HUES48 (cell line): ENCODE results near the gene TTC19.

Experiments
- H3K27ac ChIP-seq: one replicate; pipeline ENCODE4 v1.7.0; 2013; ENCODE audit warnings: low read depth, low read length, inconsistent platforms
- H3K27me3 ChIP-seq: 2 replicates; pipeline ENCODE4 v1.6.1; 2013; ENCODE audit warnings: mild to moderate bottlenecking, low read length; ENCODE audit not compliant: control insufficient read depth, insufficient read depth
- H3K36me3 ChIP-seq: 2 replicates; pipeline ENCODE4 v1.6.1; 2013; ENCODE audit warnings: low read length; ENCODE audit not compliant: control insufficient read depth, insufficient read depth
- H3K4me1 ChIP-seq: 2 replicates; pipeline ENCODE4 v1.6.1; 2013; ENCODE audit warnings: mild to moderate bottlenecking, low read length; ENCODE audit not compliant: control insufficient read depth, insufficient read depth
- H3K4me3 ChIP-seq: 2 replicates; pipeline ENCODE4 v1.5.1; 2013; ENCODE audit warnings: mild to moderate bottlenecking, low read depth, low read length
- H3K9ac ChIP-seq: 2 replicates; pipeline ENCODE4 v1.6.1; 2013; ENCODE audit warnings: mild to moderate bottlenecking, low read depth, low read length, moderate library complexity
- H3K9me3 ChIP-seq: 2 replicates; pipeline ENCODE4 v1.6.1; 2013; ENCODE audit warnings: low read length; ENCODE audit not compliant: control insufficient read depth, insufficient read depth

Gene TTC19

DNA sequence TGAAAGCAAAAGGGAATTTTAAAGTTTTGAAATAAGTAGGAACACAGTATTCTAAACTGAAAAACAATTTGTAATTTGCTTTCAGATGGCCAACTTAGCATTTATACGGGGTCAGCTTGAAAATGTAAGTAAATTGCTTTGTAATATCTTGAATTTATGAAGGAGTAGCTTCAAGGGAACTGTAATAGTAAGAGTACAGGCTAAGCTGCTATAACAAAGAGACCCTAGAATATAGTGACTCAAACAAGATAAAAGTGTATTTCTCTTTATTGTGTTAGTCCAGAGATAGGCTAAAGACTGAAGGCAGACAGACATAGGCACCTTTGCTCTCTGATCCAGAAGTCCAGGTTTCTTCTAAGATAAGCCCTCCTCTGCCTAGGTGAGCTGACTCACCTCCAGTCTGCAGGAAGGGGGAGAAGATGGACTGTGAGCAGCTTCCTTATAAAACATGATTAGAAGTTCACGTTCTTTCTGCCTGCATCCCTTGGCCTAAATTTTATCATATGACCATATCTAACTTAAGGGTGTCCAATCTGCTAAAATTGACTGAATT, 3.2 kb downstream of the TTC19 start:
- no peak overlapping the region for H3K27ac ChIP-seq
- peaks cover 68% of the 10 kb centered on the region for H3K36me3 ChIP-seq
- no peak overlapping the region for H3K4me3 ChIP-seq
- 0 out of 2 replicates have a peak, but pooled peaks cover 3% of the 10 kb centered on the region for H3K9me3 ChIP-seq
- no peak overlapping the region for H3K9ac ChIP-seq
- H3K27me3 ChIP-seq = no peaks in the 10 kb centered on the region
- peaks cover 8% of the 10 kb centered on the region for H3K4me1 ChIP-seq

DNA sequence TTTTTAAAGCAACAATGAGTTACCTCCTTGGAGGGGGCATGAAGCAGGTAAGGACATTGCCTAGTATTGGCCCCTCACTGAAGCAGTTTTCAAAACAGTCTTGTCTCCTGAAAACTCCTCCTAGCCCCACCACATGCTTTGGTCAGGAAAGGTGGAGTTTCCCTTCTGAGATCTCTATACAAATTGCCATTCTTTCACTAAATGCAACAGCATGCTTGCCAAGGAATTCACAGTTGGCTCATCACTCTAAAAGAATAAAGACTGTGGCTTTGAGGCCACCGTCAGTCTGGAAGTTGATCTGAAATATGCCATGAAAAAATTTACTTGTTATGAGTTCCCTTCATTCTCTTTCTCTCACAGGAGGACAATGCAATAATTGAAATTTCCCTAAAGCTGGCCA, 4.2 kb downstream of the TTC19 start:
- H3K9me3 ChIP-seq = 0 out of 2 replicates have a peak, but pooled peaks cover 3% of the 10 kb centered on the region
- H3K27ac ChIP-seq = no peak overlapping the region
- peaks cover 8% of the 10 kb centered on the region for H3K4me1 ChIP-seq
- no peaks in the 10 kb centered on the region for H3K27me3 ChIP-seq
- H3K36me3 ChIP-seq = peaks cover 79% of the 10 kb centered on the region
- no peak overlapping the region for H3K4me3 ChIP-seq
- H3K9ac ChIP-seq = no peak overlapping the region

DNA sequence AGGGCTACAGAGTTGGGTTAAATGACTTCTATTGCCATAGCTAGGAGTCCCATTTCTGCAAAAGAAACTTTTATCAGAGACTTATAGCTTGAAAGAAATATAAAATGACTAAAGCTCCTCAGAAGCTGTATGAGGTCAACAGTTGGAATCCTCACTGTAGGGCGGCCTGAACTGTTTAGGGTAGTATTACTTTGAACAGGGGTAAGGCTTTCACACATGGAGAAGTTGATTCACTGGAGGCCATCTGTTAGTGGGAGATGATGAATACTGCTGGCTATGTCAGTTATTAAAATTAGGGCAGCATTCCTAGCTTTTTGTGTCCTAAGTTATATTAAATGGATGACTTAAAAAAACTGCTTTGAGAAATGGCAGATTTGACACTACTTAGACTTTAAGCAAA, 6.0 kb downstream of the TTC19 start:
- Histone ChIP-seq H3K9ac (no peak overlapping the region), H3K9me3 (0 out of 2 replicates have a peak, but pooled peaks cover 3% of the 10 kb centered on the region), H3K4me1 (peaks cover 7% of the 10 kb centered on the region), H3K4me3 (no peak overlapping the region), H3K27me3 (no peaks in the 10 kb centered on the region), H3K27ac (no peak overlapping the region), H3K36me3 (peaks cover 90% of the 10 kb centered on the region)

DNA sequence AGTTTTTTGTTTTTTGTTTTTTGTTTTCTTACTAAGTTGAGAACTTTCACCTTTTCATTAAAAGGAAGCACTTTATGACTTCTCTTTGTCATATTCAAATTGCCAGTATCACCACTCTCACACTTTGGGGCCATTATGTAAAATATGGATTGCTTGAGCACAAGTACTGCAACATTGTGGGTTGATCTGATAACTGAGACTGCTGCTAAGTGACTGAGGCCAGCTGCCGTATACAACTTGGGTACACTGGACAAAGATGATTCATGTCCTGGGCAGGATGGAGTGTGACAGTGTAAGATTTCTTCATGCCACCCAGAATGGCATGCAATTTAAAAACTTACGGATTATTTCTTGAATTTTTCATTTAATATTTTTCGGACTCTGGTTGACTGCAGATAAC, 7.8 kb downstream of the TTC19 start:
- no peak overlapping the region for H3K27ac ChIP-seq
- no peaks in the 10 kb centered on the region for H3K27me3 ChIP-seq

DNA sequence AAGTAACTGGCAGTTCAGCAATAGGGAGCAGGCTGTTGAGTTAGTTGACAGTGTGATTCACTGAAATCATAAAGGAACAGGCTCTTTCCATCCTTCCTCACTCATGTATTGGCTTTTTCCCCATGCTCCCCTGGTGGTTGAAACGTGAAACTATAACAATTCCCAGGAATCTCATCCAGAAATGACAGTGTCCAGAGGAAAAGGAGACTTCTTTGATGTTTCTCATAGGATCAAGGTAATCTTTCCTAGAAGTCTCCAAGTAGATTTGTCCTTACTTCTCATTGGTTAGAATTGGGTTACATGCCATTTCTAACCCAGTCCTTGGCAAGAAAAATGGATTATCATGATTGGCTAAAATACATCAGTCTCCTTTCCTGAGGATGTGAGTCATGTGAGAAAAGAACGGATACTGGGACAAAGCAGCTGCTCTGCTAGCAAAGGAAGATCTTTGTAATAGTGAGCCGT, 14.4 kb downstream of the TTC19 start:
- 0 out of 2 replicates have a peak, but pooled peaks cover 2% of the 10 kb centered on the region for H3K4me1 ChIP-seq
- no peaks in the 10 kb centered on the region for H3K9me3 ChIP-seq
- peaks cover 80% of the 10 kb centered on the region for H3K36me3 ChIP-seq
- H3K4me3 ChIP-seq = no peak overlapping the region
- no peaks in the 10 kb centered on the region for H3K27me3 ChIP-seq
- H3K9ac ChIP-seq = no peak overlapping the region
- no peak overlapping the region for H3K27ac ChIP-seq

More for the DNA sequence above, 7.8 kb downstream of the TTC19 start:
- 0 out of 2 replicates have a peak, but pooled peaks cover 2% of the 10 kb centered on the region for H3K4me1 ChIP-seq
- peaks cover 93% of the 10 kb centered on the region for H3K36me3 ChIP-seq
- H3K9ac ChIP-seq = no peak overlapping the region
- no peak overlapping the region for H3K4me3 ChIP-seq
- no peaks in the 10 kb centered on the region for H3K9me3 ChIP-seq

DNA sequence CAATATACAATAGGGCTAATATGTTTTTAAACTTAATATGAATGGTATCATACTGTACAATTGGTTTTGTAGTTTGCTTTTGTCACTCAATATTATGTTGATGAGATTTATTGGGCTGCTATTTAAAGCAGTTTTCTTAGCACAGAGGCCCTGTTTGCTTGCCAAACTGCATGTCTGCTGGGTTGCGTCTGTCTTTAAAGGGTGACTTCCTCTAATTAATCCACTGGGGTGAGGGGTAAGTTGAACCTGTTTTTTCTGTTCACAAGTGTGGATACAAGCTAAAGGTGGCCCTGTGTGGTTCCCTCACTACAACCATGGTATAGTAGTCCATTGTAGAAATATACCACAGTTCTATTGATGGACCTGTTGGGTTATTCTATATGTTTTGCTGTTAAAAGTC, 19.7 kb downstream of the TTC19 start:
- Histone ChIP-seq H3K4me1 (no peaks in the 10 kb centered on the region), H3K4me3 (no peak overlapping the region), H3K9me3 (no peaks in the 10 kb centered on the region), H3K27ac (no peak overlapping the region), H3K36me3 (peaks cover 77% of the 10 kb centered on the region), H3K9ac (no peak overlapping the region), H3K27me3 (no peaks in the 10 kb centered on the region)

DNA sequence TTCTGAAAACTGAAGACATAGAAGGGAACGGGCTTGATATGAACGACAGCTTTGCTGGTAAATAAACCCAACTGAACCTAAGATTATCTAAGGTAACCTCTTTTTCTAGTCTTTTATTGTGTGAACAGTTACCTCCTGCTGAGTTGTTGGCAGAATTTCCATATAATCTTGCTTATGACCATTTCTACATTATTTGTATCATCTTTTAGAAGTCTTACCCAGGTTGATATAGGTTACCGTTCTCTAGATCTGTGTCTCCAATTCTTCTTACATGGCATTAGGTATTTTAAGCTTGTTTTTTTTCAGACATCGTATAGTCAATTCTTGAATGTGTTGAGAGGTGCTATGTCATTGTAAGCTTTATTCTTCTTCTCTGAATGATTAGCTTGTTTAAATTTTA, 24.3 kb downstream of the TTC19 start:
- Histone ChIP-seq H3K4me3 (no peak overlapping the region), H3K36me3 (peaks cover 90% of the 10 kb centered on the region)

DNA sequence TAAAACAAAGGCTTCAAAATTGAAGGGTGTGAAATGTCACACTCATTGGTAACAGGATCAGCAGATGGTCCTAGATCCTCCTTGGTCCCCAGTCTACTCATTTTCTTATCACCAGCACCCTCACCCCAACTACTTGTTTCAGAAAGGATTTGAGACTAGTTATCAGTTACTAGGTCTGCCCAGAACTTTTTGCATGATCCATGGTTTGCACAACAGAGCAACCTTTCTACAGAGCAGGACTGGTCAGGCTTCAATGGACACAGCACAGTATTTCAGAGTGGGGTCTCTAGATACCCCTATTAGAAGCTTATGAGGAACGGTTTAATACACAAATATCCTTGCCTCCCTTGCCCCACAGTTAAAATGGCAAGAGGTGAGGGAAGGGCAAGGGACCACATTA, 25.6 kb downstream of the TTC19 start:
- Histone ChIP-seq H3K36me3 (peaks cover 92% of the 10 kb centered on the region), H3K9me3 (no peaks in the 10 kb centered on the region), H3K27ac (no peak overlapping the region), H3K27me3 (no peaks in the 10 kb centered on the region), H3K4me1 (peaks cover 5% of the 10 kb centered on the region; the same call in 1 of the 2 replicates), H3K4me3 (no peak overlapping the region), H3K9ac (no peak overlapping the region)

More for the DNA sequence above, 24.3 kb downstream of the TTC19 start:
- H3K9me3 ChIP-seq = no peaks in the 10 kb centered on the region
- H3K27ac ChIP-seq = no peak overlapping the region
- H3K4me1 ChIP-seq = peaks cover 5% of the 10 kb centered on the region; the same call in 1 of the 2 replicates
- H3K27me3 ChIP-seq = no peaks in the 10 kb centered on the region
- H3K9ac ChIP-seq = no peak overlapping the region

DNA sequence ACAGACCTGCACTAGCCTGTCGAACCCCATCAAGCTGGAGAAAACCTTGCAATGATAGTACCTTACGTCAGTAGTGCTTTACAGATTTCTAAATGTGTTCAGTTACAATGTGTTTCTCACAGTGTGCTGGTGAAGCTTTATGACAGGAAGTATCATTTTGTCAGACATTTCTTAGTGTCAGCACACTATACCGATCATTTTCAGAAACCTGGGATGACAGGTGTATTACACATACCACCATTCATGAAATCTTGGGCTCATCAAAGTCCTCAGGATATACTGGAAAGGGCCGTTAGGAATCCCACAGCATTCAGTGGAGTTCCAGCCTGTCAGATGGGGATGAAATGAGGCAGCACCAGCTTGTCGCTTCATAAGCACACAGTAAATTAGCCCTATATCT, 27.3 kb downstream of the TTC19 start:
- H3K4me1 ChIP-seq = peaks cover 5% of the 10 kb centered on the region; the same call in 1 of the 2 replicates
- H3K36me3 ChIP-seq = peaks cover 96% of the 10 kb centered on the region
- no peak overlapping the region for H3K27ac ChIP-seq
- no peak overlapping the region for H3K9ac ChIP-seq
- no peak overlapping the region for H3K4me3 ChIP-seq
- H3K27me3 ChIP-seq = no peaks in the 10 kb centered on the region
- no peaks in the 10 kb centered on the region for H3K9me3 ChIP-seq

DNA sequence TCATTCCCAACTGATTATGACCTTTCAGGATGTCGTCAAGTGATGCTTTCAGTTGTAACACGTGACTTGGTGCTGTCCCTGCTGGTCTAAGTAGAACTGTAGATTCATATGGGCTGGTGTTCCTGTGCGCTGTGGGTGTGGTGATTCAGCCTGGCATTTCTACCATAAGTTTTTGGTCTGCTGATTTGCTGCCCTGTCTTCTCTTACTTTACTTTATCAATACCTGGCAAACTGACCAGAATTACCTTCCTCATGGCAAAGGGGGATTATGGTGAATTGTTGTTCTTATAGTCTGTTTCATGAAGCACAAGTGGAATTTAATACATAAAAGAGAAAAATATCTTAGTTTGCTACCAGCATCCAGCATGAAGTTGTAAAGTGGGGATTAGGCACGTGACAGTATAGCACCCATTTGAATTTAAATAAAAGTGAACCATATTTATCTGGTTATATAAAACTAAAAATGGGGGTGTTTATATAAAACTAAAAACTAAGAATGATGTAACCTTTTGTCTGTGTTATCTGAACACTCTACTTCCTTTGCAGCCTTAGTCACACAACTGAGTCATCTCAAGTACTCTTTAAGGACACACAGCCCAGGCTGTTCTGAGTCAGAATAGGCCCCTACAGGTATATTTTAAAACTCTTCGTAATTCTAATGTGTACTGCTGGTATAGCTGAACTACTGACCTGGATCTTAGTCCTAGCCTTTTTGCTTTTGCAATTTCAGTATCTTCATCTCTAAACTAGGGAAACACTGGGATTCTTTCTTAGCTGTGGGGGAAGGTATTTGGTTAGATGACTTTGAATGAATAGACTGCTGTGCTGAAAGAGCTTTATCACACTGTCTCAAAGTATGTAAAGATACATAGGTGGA, 28.3 kb downstream of the TTC19 start:
- H3K9me3 ChIP-seq = no peaks in the 10 kb centered on the region
- H3K27ac ChIP-seq = peak overlapping the region; percentile 79
- H3K4me1 ChIP-seq = peaks cover 5% of the 10 kb centered on the region; the same call in 1 of the 2 replicates
- H3K27me3 ChIP-seq = no peaks in the 10 kb centered on the region
- peaks cover 96% of the 10 kb centered on the region for H3K36me3 ChIP-seq
- no peak overlapping the region for H3K4me3 ChIP-seq
- H3K9ac ChIP-seq = no peak overlapping the region
